ENCODE results near the gene RBCK1.
"Not testable (repeated sequence)": the region's sequence is repeated elsewhere in the genome, so short reads cannot be mapped to it uniquely, and the experiment has no call there.

RBCK1 gene

GRCh38 chr20:438571-439469 is 30.7 kb downstream of the RBCK1 start:
- DNase-seq: no peak

GRCh38 chr20:440148-440547 is 32.0 kb downstream of the RBCK1 start:
- no peak for DNase-seq

- DNase-seq: no peak
These were observed 32.5 kb downstream of the RBCK1 start for GRCh38 chr20:440636-441035.

GRCh38 chr20:443223-443775 is 35.2 kb downstream of the RBCK1 start:
- no peak for DNase-seq

GRCh38 chr20:444117-444516 is 36.0 kb downstream of the RBCK1 start:
- DNase-seq: no peak

- no peak for DNase-seq
These were observed 36.8 kb downstream of the RBCK1 start for GRCh38 chr20:444862-445426.

GRCh38 chr20:445514-446336 is 37.6 kb downstream of the RBCK1 start:
- no peak for DNase-seq

- DNase-seq: not testable (repeated sequence)
These were observed 43.9 kb downstream of the RBCK1 start for GRCh38 chr20:452021-452420.

- no peak for DNase-seq
These were observed 46.9 kb downstream of the RBCK1 start for GRCh38 chr20:454951-455350.

- DNase-seq: peak; percentile 36 to 79
These were observed 50.7 kb downstream of the RBCK1 start for GRCh38 chr20:458776-459175.

- no peak for DNase-seq
These were observed 52.1 kb downstream of the RBCK1 start for GRCh38 chr20:460180-460579.

GRCh38 chr20:460707-461106 is 52.6 kb downstream of the RBCK1 start:
- DNase-seq: no peak

- DNase-seq: peak; percentile 44 to 49
These were observed 53.4 kb downstream of the RBCK1 start for GRCh38 chr20:461254-462198.

GRCh38 chr20:462199-462991 is 54.3 kb downstream of the RBCK1 start, which contains the start of gene TBC1D20:
TSS of gene TBC1D20 (minus strand) at chr20:462533. CDS start at chr20:462405, 128 bp downstream.
- DNase-seq: peak; percentile 85 to 96

- no peak for DNase-seq
These were observed 59.7 kb downstream of the RBCK1 start for GRCh38 chr20:467755-468154.

GRCh38 chr20:469746-470490 is 61.8 kb downstream of the RBCK1 start:
- DNase-seq: no peak

GRCh38 chr20:472137-472846 is 64.2 kb downstream of the RBCK1 start:
- no peak for DNase-seq

GRCh38 chr20:472889-473292 is 64.8 kb downstream of the RBCK1 start:
- no peak for DNase-seq

GRCh38 chr20:474581-474980 is 66.5 kb downstream of the RBCK1 start:
- DNase-seq: no peak

Measured in NCI-H524 (cell line).